HG02884 (cell line): Measurements from ENCODE around the gene FOXO3.

Experiments used
- ATAC-seq: cut with Tn5 transposase; IDR thresholded peaks from one replicate; pipeline ENCODE4 v1.9.1; 2021; ENCODE audit warnings: mild to moderate bottlenecking, moderate library complexity; ENCODE audit not compliant: unreplicated experiment

FOXO3 gene

GRCh38 chr6:108594151-108594550, 33.4 kb downstream of the FOXO3 start:
- no peak for ATAC-seq

GRCh38 chr6:108594640-108595039, 33.9 kb downstream of the FOXO3 start:
- no peak for ATAC-seq

GRCh38 chr6:108596956-108597355, 36.2 kb downstream of the FOXO3 start:
- ATAC-seq: no peak

GRCh38 chr6:108597572-108598304, 37.0 kb downstream of the FOXO3 start:
- ATAC-seq: no peak

- ATAC-seq: peak; percentile 92
Observed at GRCh38 chr6:108598305-108598863, 37.7 kb downstream of the FOXO3 start.

GRCh38 chr6:108604156-108604555, 43.4 kb downstream of the FOXO3 start:
- ATAC-seq: no peak

- ATAC-seq: no peak
Observed at GRCh38 chr6:108606250-108606690, 45.6 kb downstream of the FOXO3 start.

- no peak for ATAC-seq
Observed at GRCh38 chr6:108608453-108609275, 47.9 kb downstream of the FOXO3 start.

GRCh38 chr6:108609276-108609769, 48.6 kb downstream of the FOXO3 start:
- no peak for ATAC-seq

GRCh38 chr6:108610270-108610839, 49.6 kb downstream of the FOXO3 start:
- ATAC-seq: no peak

- ATAC-seq: no peak
Observed at GRCh38 chr6:108610957-108611586, 50.4 kb downstream of the FOXO3 start.

- no peak for ATAC-seq
Observed at GRCh38 chr6:108612852-108613251, 52.1 kb downstream of the FOXO3 start.

GRCh38 chr6:108616544-108616943, 55.8 kb downstream of the FOXO3 start:
- ATAC-seq: no peak

- ATAC-seq: no peak
Observed at GRCh38 chr6:108616973-108617372, 56.3 kb downstream of the FOXO3 start.

GRCh38 chr6:108618623-108619152, 58.0 kb downstream of the FOXO3 start:
- ATAC-seq: no peak

GRCh38 chr6:108619431-108620197, 58.9 kb downstream of the FOXO3 start:
- ATAC-seq: no peak

GRCh38 chr6:108621117-108621516, 60.4 kb downstream of the FOXO3 start:
- no peak for ATAC-seq

- no peak for ATAC-seq
Observed at GRCh38 chr6:108622641-108623298, 62.1 kb downstream of the FOXO3 start.

- no peak for ATAC-seq
Observed at GRCh38 chr6:108623995-108624394, 63.3 kb downstream of the FOXO3 start.
